GM23338 (cell line): Measurements from ENCODE around the gene LILRA5. TPM values are rescaled to one million over a fixed set of nuclear protein-coding genes. Genes with fewer than 3 reads are reported as not detected.

ENCODE experiments used
- ATAC-seq: fragments of 200-7000 bp; cut with Tn5 transposase; 3 replicates; pipeline ENCODE4 v1.9.1; 2020
- DNase-seq: peaks from one replicate; pipeline ENCODE4 v3.0.0-alpha.2; 2015; ENCODE audit warnings: low spot score
- H2AFZ ChIP-seq: fragments of 200-600 bp; sonication (generic); 2 replicates; pipeline ENCODE4 v1.8.0; 2016; ENCODE audit warnings: antibody characterized with exemption, mild to moderate bottlenecking, moderate library complexity
- H3F3A ChIP-seq: fragments of 200-600 bp; sonication (generic); replicated peaks from 2 replicates; pipeline ENCODE4 v1.8.0; 2017; ENCODE audit warnings: antibody characterized with exemption, mixed run types, low read depth
- H3K27ac ChIP-seq: fragments of 200-600 bp; sonication (generic); 2 replicates; pipeline ENCODE4 v1.6.1; 2016; ENCODE audit warnings: low read depth
- H3K27me3 ChIP-seq: fragments of 200-600 bp; sonication (generic); 2 replicates; pipeline ENCODE4 v1.8.0; 2016; ENCODE audit warnings: mild to moderate bottlenecking, mixed run types, moderate library complexity; ENCODE audit not compliant: insufficient read depth
- H3K36me3 ChIP-seq: fragments of 200-600 bp; sonication (generic); 2 replicates; pipeline ENCODE4 v1.8.0; 2016; ENCODE audit warnings: mild to moderate bottlenecking; ENCODE audit not compliant: insufficient read depth
- H3K4me1 ChIP-seq: fragments of 200-600 bp; sonication (generic); 2 replicates; pipeline ENCODE4 v1.8.0; 2016; ENCODE audit warnings: mild to moderate bottlenecking, moderate library complexity; ENCODE audit not compliant: insufficient read depth
- H3K4me2 ChIP-seq: fragments of 200-600 bp; sonication (generic); 2 replicates; pipeline ENCODE4 v1.7.1; 2017; ENCODE audit warnings: mixed run types
- H3K4me3 ChIP-seq: fragments of 200-600 bp; sonication (generic); 2 replicates; pipeline ENCODE4 v1.6.1; 2016; ENCODE audit warnings: mixed run types
- H3K79me2 ChIP-seq: fragments of 200-600 bp; sonication (generic); replicated peaks from 2 replicates; pipeline ENCODE4 v1.8.0; 2017; ENCODE audit warnings: mild to moderate bottlenecking; ENCODE audit not compliant: insufficient read depth
- H3K9me2 ChIP-seq: fragments of 200-600 bp; sonication (generic); 2 replicates; pipeline ENCODE4 v1.8.0; 2017; ENCODE audit not compliant: insufficient read depth
- H4K20me1 ChIP-seq: fragments of 200-600 bp; sonication (generic); replicated peaks from 2 replicates; pipeline ENCODE4 v1.8.0; 2017; ENCODE audit warnings: mild to moderate bottlenecking; ENCODE audit not compliant: insufficient read depth
- H3K27ac Mint-ChIP-seq: 2 replicates; pipeline ENCODE4 v1.8.0; 2020; ENCODE audit warnings: inconsistent platforms, mild to moderate bottlenecking, moderate library complexity, mixed read lengths
- H3K27me3 Mint-ChIP-seq: 3 replicates; pipeline ENCODE4 v1.8.0; 2022; ENCODE audit warnings: low read depth, mild to moderate bottlenecking, moderate library complexity, mixed read lengths, inconsistent platforms; ENCODE audit not compliant: insufficient read depth, poor library complexity
- H3K36me3 Mint-ChIP-seq: 3 replicates; pipeline ENCODE4 v1.8.0; 2021; ENCODE audit warnings: low read depth, mild to moderate bottlenecking, inconsistent platforms, moderate library complexity, mixed read lengths
- H3K4me1 Mint-ChIP-seq: 3 replicates; pipeline ENCODE4 v1.8.0; 2020; ENCODE audit warnings: mild to moderate bottlenecking, inconsistent platforms, mixed read lengths
- H3K4me3 Mint-ChIP-seq: 3 replicates; pipeline ENCODE4 v1.8.0; 2021; ENCODE audit warnings: moderate library complexity, mild to moderate bottlenecking, inconsistent platforms, mixed read lengths
- H3K9me3 Mint-ChIP-seq: 3 replicates; pipeline ENCODE4 v1.8.0; 2020; ENCODE audit warnings: moderate library complexity, mild to moderate bottlenecking, inconsistent platforms, mixed read lengths
- CREB1 ChIP-seq: fragments of 250-450 bp; sonication (Bioruptor Pico); IDR thresholded peaks from 2 replicates; pipeline ENCODE4 v1.5.0; 2020; ENCODE audit warnings: low read depth, mild to moderate bottlenecking, moderate library complexity
- EZH2 ChIP-seq: fragments of 200-600 bp; sonication (generic); IDR thresholded peaks from one replicate; pipeline ENCODE4 v1.8.0; 2017; ENCODE audit warnings: antibody characterized with exemption, mild to moderate bottlenecking, low read depth; ENCODE audit not compliant: unreplicated experiment
- EZH2phosphoT487 ChIP-seq: fragments of 200-600 bp; sonication (generic); IDR thresholded peaks from one replicate; pipeline ENCODE4 v1.8.1; 2018; ENCODE audit warnings: antibody characterized with exemption; ENCODE audit not compliant: unreplicated experiment
- JUNB ChIP-seq: IDR thresholded peaks from one replicate; pipeline ENCODE4 v1.6.1; 2016; ENCODE audit warnings: antibody characterized with exemption; ENCODE audit not compliant: unreplicated experiment
- NANOG ChIP-seq: IDR thresholded peaks from 2 replicates; pipeline ENCODE4 v1.6.1; 2016; ENCODE audit warnings: antibody characterized with exemption, borderline replicate concordance
- POLR2AphosphoS5 ChIP-seq: IDR thresholded peaks from 2 replicates; pipeline ENCODE4 v1.6.1; 2016; ENCODE audit warnings: antibody characterized with exemption, low read depth
- ZNF114 ChIP-seq: fragments of 250-450 bp; sonication (Bioruptor Pico); IDR thresholded peaks from 2 replicates; pipeline ENCODE4 v1.5.0; 2020; ENCODE audit warnings: mild to moderate bottlenecking, moderate library complexity
- ZNF331 ChIP-seq: fragments of 250-450 bp; sonication (Bioruptor Pico); IDR thresholded peaks from 2 replicates; pipeline ENCODE4 v1.5.0; 2020; ENCODE audit warnings: low read depth, mild to moderate bottlenecking, moderate library complexity
- polyA plus RNA-seq: library from polyadenylated mRNA; unstranded; fragments of >200 nt; fragmentation: Nextera tagmentation; extraction: Ambion mirVana; gene quantifications from 2 replicates; pipeline ENCODE4 v1.2.1, GENCODE V29; 2016
- total RNA-seq: library from RNA; depleted of rRNA; stranded (reverse); fragments of >200 nt; shearing (Covaris generic); gene quantifications from 2 replicates; pipeline ENCODE4 v1.2.3, GENCODE V29; 2014
- TF ChIP-seq, protein P1 (sequence below): fragments of 250-450 bp; sonication (Bioruptor Pico); IDR thresholded peaks from 2 replicates; pipeline ENCODE4 v1.5.0; 2020; ENCODE audit warnings: mild to moderate bottlenecking, moderate library complexity
- TF ChIP-seq, protein P2 (sequence below), 2 experiments: fragments of 200-600 bp in 1 of 2; sonication (generic) in 1 of 2; conservative IDR thresholded peaks; 2 replicates each; pipeline versions ENCODE4 v1.5.1 to v1.6.1; 2016 to 2017; ENCODE audit warnings: antibody characterized with exemption in 2 of 2, low read depth in 2 of 2, mild to moderate bottlenecking in 2 of 2, moderate library complexity in 1 of 2
- TF ChIP-seq, protein P3 (sequence below): IDR thresholded peaks from 2 replicates; pipeline ENCODE4 v1.6.1; 2016; ENCODE audit warnings: antibody characterized with exemption
- TF ChIP-seq, protein P4 (sequence below): IDR thresholded peaks from one replicate; pipeline ENCODE4 v1.6.1; 2018; ENCODE audit warnings: antibody characterized with exemption; ENCODE audit not compliant: unreplicated experiment

LILRA5 gene
- total and polyA plus RNA-seq, 2 experiments from 2014 or later, result not detected

DNA sequence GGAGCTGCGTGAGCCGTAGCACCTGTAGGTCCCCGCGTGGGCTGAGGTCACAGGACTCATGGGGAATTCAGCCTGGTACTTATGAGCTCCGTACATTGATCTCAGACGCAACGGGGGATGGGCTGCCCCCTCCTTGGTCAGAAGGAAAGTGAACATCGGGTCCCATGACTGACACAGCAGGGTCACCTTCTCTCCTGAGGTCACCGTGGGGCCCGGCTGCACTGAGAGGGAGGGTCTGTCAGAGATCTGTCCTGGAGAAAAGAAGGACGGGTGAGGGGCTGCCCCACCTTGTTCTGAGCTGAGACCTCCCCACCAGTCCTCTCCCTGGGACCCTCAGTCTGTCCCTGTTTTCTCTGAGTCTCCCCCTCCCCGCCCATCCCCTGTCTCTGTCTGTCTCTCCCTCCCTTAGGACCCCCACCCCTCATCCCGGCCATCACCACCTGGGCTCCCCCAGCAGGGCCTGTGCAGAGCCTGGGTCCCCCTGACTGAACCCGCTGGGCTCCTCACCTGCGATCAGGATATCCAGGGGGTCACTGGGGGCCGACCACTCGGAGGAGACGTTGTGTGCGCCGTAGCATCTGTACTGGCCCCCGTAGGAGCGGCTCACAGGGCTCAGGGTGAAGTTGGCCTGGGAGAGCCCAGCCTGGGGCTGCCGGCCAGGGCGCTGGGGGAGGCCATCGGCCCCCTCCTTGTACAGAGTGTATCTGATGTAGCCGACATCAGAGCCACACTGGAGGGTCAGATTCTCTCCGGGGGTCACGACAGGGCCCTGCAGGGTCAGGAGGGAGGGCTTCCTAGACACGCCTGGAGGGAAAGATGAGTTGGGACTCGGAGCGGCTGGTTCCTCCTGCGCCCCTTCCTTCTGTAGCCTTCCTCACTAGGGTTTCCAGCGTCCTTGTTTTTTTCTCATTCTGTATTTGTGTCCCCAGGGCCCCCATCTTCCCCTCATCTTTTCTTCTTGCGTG lies 24.2 kb upstream of the LILRA5 start:
- H3K9me3 Mint-ChIP-seq, result no peaks in the 10 kb centered on the region

More for the DNA sequence above, 24.2 kb upstream of the LILRA5 start:
- no peak for DNase-seq
- Histone ChIP-seq H3F3A (no peaks in the 10 kb centered on the region), H3K27ac (no peak overlapping the region), H3K36me3 (no peaks in the 10 kb centered on the region), H3K4me3 (no peak overlapping the region), H3K4me2 (no peak overlapping the region), H3K79me2 (no peaks in the 10 kb centered on the region), H3K4me1 (no peaks in the 10 kb centered on the region), H2AFZ (no peak overlapping the region), H3K9me2 (no peaks in the 10 kb centered on the region), H3K27me3 (no peaks in the 10 kb centered on the region), H4K20me1 (no peaks in the 10 kb centered on the region)
- H3K4me3 Mint-ChIP-seq, result no peak overlapping the region
- H3K36me3 Mint-ChIP-seq, result no peaks in the 10 kb centered on the region; the same call in 1 of the 3 replicates
- peaks cover 8% of the 10 kb centered on the region for H3K4me1 Mint-ChIP-seq
- TF ChIP-seq NANOG (no peak), JUNB (no peak), POLR2AphosphoS5 (no peak), EZH2phosphoT487 (no peak), CREB1 (CRISPR knock-in tag) (no peak), EZH2 (no peak), ZNF114 (no peak), ZNF331 (CRISPR knock-in tag) (no peak)
- TF ChIP-seq, protein P1, sequence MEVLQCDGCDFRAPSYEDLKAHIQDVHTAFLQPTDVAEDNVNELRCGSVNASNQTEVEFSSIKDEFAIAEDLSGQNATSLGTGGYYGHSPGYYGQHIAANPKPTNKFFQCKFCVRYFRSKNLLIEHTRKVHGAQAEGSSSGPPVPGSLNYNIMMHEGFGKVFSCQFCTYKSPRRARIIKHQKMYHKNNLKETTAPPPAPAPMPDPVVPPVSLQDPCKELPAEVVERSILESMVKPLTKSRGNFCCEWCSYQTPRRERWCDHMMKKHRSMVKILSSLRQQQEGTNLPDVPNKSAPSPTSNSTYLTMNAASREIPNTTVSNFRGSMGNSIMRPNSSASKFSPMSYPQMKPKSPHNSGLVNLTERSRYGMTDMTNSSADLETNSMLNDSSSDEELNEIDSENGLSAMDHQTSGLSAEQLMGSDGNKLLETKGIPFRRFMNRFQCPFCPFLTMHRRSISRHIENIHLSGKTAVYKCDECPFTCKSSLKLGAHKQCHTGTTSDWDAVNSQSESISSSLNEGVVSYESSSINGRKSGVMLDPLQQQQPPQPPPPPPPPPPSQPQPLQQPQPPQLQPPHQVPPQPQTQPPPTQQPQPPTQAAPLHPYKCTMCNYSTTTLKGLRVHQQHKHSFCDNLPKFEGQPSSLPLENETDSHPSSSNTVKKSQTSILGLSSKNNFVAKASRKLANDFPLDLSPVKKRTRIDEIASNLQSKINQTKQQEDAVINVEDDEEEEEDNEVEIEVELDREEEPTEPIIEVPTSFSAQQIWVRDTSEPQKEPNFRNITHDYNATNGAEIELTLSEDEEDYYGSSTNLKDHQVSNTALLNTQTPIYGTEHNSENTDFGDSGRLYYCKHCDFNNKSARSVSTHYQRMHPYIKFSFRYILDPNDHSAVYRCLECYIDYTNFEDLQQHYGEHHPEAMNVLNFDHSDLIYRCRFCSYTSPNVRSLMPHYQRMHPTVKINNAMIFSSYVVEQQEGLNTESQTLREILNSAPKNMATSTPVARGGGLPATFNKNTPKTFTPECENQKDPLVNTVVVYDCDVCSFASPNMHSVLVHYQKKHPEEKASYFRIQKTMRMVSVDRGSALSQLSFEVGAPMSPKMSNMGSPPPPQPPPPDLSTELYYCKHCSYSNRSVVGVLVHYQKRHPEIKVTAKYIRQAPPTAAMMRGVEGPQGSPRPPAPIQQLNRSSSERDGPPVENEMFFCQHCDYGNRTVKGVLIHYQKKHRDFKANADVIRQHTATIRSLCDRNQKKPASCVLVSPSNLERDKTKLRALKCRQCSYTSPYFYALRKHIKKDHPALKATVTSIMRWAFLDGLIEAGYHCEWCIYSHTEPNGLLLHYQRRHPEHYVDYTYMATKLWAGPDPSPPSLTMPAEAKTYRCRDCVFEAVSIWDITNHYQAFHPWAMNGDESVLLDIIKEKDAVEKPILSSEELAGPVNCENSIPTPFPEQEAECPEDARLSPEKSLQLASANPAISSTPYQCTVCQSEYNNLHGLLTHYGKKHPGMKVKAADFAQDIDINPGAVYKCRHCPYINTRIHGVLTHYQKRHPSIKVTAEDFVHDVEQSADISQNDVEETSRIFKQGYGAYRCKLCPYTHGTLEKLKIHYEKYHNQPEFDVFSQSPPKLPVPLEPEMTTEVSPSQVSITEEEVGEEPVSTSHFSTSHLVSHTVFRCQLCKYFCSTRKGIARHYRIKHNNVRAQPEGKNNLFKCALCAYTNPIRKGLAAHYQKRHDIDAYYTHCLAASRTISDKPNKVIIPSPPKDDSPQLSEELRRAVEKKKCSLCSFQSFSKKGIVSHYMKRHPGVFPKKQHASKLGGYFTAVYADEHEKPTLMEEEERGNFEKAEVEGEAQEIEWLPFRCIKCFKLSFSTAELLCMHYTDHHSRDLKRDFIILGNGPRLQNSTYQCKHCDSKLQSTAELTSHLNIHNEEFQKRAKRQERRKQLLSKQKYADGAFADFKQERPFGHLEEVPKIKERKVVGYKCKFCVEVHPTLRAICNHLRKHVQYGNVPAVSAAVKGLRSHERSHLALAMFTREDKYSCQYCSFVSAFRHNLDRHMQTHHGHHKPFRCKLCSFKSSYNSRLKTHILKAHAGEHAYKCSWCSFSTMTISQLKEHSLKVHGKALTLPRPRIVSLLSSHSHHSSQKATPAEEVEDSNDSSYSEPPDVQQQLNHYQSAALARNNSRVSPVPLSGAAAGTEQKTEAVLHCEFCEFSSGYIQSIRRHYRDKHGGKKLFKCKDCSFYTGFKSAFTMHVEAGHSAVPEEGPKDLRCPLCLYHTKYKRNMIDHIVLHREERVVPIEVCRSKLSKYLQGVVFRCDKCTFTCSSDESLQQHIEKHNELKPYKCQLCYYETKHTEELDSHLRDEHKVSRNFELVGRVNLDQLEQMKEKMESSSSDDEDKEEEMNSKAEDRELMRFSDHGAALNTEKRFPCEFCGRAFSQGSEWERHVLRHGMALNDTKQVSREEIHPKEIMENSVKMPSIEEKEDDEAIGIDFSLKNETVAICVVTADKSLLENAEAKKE (CRISPR knock-in tag), result no peak
- TF ChIP-seq, protein P2, sequence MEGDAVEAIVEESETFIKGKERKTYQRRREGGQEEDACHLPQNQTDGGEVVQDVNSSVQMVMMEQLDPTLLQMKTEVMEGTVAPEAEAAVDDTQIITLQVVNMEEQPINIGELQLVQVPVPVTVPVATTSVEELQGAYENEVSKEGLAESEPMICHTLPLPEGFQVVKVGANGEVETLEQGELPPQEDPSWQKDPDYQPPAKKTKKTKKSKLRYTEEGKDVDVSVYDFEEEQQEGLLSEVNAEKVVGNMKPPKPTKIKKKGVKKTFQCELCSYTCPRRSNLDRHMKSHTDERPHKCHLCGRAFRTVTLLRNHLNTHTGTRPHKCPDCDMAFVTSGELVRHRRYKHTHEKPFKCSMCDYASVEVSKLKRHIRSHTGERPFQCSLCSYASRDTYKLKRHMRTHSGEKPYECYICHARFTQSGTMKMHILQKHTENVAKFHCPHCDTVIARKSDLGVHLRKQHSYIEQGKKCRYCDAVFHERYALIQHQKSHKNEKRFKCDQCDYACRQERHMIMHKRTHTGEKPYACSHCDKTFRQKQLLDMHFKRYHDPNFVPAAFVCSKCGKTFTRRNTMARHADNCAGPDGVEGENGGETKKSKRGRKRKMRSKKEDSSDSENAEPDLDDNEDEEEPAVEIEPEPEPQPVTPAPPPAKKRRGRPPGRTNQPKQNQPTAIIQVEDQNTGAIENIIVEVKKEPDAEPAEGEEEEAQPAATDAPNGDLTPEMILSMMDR (conservative IDR thresholded peaks at IDR 0.05; ENCODE audit: low read depth in 2 of 2), result no peak
- TF ChIP-seq, protein P3, sequence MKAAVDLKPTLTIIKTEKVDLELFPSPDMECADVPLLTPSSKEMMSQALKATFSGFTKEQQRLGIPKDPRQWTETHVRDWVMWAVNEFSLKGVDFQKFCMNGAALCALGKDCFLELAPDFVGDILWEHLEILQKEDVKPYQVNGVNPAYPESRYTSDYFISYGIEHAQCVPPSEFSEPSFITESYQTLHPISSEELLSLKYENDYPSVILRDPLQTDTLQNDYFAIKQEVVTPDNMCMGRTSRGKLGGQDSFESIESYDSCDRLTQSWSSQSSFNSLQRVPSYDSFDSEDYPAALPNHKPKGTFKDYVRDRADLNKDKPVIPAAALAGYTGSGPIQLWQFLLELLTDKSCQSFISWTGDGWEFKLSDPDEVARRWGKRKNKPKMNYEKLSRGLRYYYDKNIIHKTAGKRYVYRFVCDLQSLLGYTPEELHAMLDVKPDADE, result no peak
- TF ChIP-seq, protein P4, sequence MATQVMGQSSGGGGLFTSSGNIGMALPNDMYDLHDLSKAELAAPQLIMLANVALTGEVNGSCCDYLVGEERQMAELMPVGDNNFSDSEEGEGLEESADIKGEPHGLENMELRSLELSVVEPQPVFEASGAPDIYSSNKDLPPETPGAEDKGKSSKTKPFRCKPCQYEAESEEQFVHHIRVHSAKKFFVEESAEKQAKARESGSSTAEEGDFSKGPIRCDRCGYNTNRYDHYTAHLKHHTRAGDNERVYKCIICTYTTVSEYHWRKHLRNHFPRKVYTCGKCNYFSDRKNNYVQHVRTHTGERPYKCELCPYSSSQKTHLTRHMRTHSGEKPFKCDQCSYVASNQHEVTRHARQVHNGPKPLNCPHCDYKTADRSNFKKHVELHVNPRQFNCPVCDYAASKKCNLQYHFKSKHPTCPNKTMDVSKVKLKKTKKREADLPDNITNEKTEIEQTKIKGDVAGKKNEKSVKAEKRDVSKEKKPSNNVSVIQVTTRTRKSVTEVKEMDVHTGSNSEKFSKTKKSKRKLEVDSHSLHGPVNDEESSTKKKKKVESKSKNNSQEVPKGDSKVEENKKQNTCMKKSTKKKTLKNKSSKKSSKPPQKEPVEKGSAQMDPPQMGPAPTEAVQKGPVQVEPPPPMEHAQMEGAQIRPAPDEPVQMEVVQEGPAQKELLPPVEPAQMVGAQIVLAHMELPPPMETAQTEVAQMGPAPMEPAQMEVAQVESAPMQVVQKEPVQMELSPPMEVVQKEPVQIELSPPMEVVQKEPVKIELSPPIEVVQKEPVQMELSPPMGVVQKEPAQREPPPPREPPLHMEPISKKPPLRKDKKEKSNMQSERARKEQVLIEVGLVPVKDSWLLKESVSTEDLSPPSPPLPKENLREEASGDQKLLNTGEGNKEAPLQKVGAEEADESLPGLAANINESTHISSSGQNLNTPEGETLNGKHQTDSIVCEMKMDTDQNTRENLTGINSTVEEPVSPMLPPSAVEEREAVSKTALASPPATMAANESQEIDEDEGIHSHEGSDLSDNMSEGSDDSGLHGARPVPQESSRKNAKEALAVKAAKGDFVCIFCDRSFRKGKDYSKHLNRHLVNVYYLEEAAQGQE, result no peak
- no peak for ATAC-seq
- peaks cover 9% of the 10 kb centered on the region for H3K27me3 Mint-ChIP-seq
- H3K27ac Mint-ChIP-seq, result no peak overlapping the region
